ENCODE measurements around the gene UBE3A. TPM values are rescaled to one million over a fixed set of nuclear protein-coding genes. Genes with fewer than 3 reads are reported as not detected.

UBE3A gene
- total RNA-seq, 4 donors from 2014 or later = 73.9 to 97.6 (median 80.1) TPM

GRCh38 chr15:25362545-25362944 is 76.3 kb downstream of the UBE3A start:
- no peak for TF ChIP-seq POLR2AphosphoS5 (IDR thresholded peaks at IDR 0.05)
- no peak for TF ChIP-seq EP300 (IDR thresholded peaks at IDR 0.05)
- TF ChIP-seq POLR2A (IDR thresholded peaks at IDR 0.05; ENCODE audit: low read depth) = no peak
- TF ChIP-seq CTCF (IDR thresholded peaks at IDR 0.05) = no peak
- peaks cover 0 to 20% (median 9%) of the 10 kb centered on the region in 4 donors for H3K36me3 ChIP-seq
- H3K4me3 ChIP-seq = no peak overlapping the region
- H3K4me1 ChIP-seq = peaks cover 0 to 30% (median 22%) of the 10 kb centered on the region in 4 donors
- intact Hi-C loops (cut with DNase I) = no loop called here
- DNase-seq (ENCODE audit: extremely low spot score) = no peak
- H3K27me3 ChIP-seq = no peaks in the 10 kb centered on the region
- peak overlapping the region; percentile 12 to 62 (median 54) for H3K27ac ChIP-seq (replicated peaks in 1 of 4)
- no peaks in the 10 kb centered on the region for H3K9me3 ChIP-seq
- 56% methylated on average over 1 of the region's 1 CpG for WGBS

- TF ChIP-seq POLR2A (IDR thresholded peaks at IDR 0.05; ENCODE audit: low read depth) = no peak
- TF ChIP-seq POLR2AphosphoS5 (IDR thresholded peaks at IDR 0.05) = no peak
- no peak for TF ChIP-seq CTCF (IDR thresholded peaks at IDR 0.05)
- no peak for TF ChIP-seq EP300 (IDR thresholded peaks at IDR 0.05)
- H3K27me3 ChIP-seq = no peaks in the 10 kb centered on the region
- peaks cover 4 to 25% (median 19%) of the 10 kb centered on the region in 4 donors for H3K4me1 ChIP-seq
- no peak for DNase-seq (ENCODE audit: extremely low spot score)
- intact Hi-C loops (cut with DNase I) = loop anchor here (5.0 kb wide), 1 partner anchor 90 kb away; the partner anchor contains the start of gene UBE3A
- WGBS = 96% methylated on average over 2 of the region's 2 CpGs
- H3K27ac ChIP-seq (replicated peaks in 1 of 4) = no peak overlapping the region
- H3K36me3 ChIP-seq = peaks cover 0 to 30% (median 12%) of the 10 kb centered on the region in 4 donors
- no peak overlapping the region for H3K4me3 ChIP-seq
- H3K9me3 ChIP-seq = peaks cover 0 to 12% (median 0%) of the 10 kb centered on the region in 4 donors
Measured at GRCh38 chr15:25347707-25348106, 91.1 kb downstream of the UBE3A start.

GRCh38 chr15:25346371-25346770 is 92.5 kb downstream of the UBE3A start:
- WGBS = 83% methylated on average over 3 of the region's 3 CpGs
- DNase-seq (ENCODE audit: extremely low spot score) = no peak
- H3K9me3 ChIP-seq = peaks cover 0 to 12% (median 0%) of the 10 kb centered on the region in 4 donors
- TF ChIP-seq POLR2AphosphoS5 (IDR thresholded peaks at IDR 0.05) = no peak
- no peak for TF ChIP-seq EP300 (IDR thresholded peaks at IDR 0.05)
- peaks cover 4 to 25% (median 19%) of the 10 kb centered on the region in 4 donors for H3K4me1 ChIP-seq
- H3K27me3 ChIP-seq = no peaks in the 10 kb centered on the region
- H3K36me3 ChIP-seq = peaks cover 0 to 23% (median 8%) of the 10 kb centered on the region in 4 donors
- H3K4me3 ChIP-seq = no peak overlapping the region
- H3K27ac ChIP-seq (replicated peaks in 1 of 4) = peak overlapping the region; percentile 54 to 68 (median 65)
- intact Hi-C loops (cut with DNase I) = loop anchor here (5.0 kb wide), 1 partner anchor 91 kb away; the partner anchor contains the start of gene UBE3A

GRCh38 chr15:25345943-25346342 is 92.9 kb downstream of the UBE3A start:
- WGBS = 62% methylated on average over 3 of the region's 3 CpGs
- DNase-seq (ENCODE audit: extremely low spot score) = no peak
- Histone ChIP-seq H3K4me3 (no peak overlapping the region), H3K27ac (replicated peaks in 1 of 4) (peak overlapping the region; percentile 54 to 68 (median 65)), H3K27me3 (no peaks in the 10 kb centered on the region), H3K36me3 (peaks cover 0 to 21% (median 6%) of the 10 kb centered on the region in 4 donors), H3K4me1 (peaks cover 4 to 25% (median 19%) of the 10 kb centered on the region in 4 donors), H3K9me3 (peaks cover 0 to 12% (median 0%) of the 10 kb centered on the region in 4 donors)
- TF ChIP-seq POLR2AphosphoS5 (IDR thresholded peaks at IDR 0.05) = peak; percentile 40 to 68
- no peak for TF ChIP-seq POLR2A (IDR thresholded peaks at IDR 0.05; ENCODE audit: low read depth)
- TF ChIP-seq CTCF (IDR thresholded peaks at IDR 0.05) = peak; percentile 49 to 54 (median 54)
- peak; percentile 25 for TF ChIP-seq EP300 (IDR thresholded peaks at IDR 0.05)
- intact Hi-C loops (cut with DNase I) = loop anchor here (5.0 kb wide), 1 partner anchor 91 kb away; the partner anchor contains the start of gene UBE3A

GRCh38 chr15:25342629-25343028 is 96.2 kb downstream of the UBE3A start:
- 97% methylated on average over 3 of the region's 3 CpGs for WGBS
- Histone ChIP-seq H3K4me1 (peaks cover 4 to 25% (median 19%) of the 10 kb centered on the region in 4 donors), H3K36me3 (peaks cover 12 to 40% (median 23%) of the 10 kb centered on the region in 4 donors), H3K9me3 (peaks cover 0 to 8% (median 0%) of the 10 kb centered on the region in 4 donors), H3K27ac (replicated peaks in 1 of 4) (no peak overlapping the region), H3K4me3 (no peak overlapping the region), H3K27me3 (no peaks in the 10 kb centered on the region)
- no peak for DNase-seq (ENCODE audit: extremely low spot score)
- no peak for TF ChIP-seq EP300 (IDR thresholded peaks at IDR 0.05)
- no peak for TF ChIP-seq POLR2A (IDR thresholded peaks at IDR 0.05; ENCODE audit: low read depth)
- TF ChIP-seq POLR2AphosphoS5 (IDR thresholded peaks at IDR 0.05) = no peak
- TF ChIP-seq CTCF (IDR thresholded peaks at IDR 0.05) = no peak
- intact Hi-C loops (cut with DNase I) = no loop called here

All from esophagus muscularis mucosa (tissue), 4 donors.